ENCODE data around the gene ADAM19.

Gene ADAM19

DNA sequence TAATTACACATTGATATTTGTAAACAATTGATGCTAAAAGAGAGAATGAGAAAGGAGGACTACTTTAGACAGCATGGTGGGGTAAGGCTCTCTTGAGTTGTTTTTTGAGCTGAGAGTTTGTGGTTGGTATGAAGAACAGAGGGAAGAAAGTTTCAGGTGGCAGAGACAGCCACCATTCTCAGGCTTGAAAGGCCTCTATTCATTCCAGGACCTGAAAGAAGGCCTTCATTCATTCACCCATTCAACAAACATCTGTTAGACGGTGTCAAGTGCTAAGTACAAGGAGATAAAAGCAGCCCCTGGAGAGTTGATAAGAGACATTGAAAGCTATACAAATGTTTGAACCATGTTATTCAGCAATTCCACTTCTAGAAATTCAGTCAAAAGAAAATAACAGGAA lies 21.7 kb upstream of the ADAM19 start:
- no peak for DNase-seq

- DNase-seq = no peak
These were observed 20.9 kb upstream of the ADAM19 start for GRCh38 chr5:157596487-157596886.

DNA sequence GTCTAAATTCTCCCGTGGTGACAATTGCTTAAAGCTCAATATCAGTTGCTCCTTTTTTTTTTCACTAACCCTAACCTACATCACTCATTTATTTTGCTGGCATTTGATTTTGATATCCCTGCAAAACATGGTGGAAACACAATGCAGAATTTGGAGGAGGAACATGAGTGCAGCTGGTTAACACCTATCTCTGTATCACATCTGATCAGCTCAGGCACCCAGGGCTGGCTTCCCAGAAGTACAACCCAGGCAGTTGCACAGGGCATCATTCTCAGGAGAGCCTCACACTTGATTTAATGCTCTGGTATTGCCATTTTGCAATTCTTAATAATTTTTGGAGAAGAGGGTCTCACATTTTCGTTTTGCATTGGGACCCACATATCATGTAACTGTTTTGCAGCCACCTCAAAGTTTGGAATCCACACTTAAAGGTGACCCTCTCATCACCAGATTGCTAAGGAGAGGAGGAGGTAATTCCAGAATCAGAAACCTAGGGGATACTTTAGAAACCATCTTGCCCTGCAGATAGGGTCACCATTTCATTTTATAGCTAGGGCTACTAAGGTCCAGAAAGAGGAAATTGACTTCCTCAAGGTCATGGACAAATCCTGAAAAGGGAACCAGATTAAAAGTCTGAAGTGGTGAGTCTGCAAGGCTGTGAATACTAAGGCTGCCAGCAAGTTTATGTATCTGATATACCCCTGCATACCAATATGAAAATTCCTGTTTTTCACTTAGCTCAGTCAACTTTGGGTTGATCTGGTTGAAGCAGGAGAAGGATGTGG lies 19.3 kb upstream of the ADAM19 start:
- DNase-seq = no peak

- no peak for DNase-seq
These were observed 18.7 kb upstream of the ADAM19 start for GRCh38 chr5:157594257-157594656.

- no peak for DNase-seq
These were observed 17.6 kb upstream of the ADAM19 start for GRCh38 chr5:157593052-157593757.

GRCh38 chr5:157592594-157592993 lies 17.0 kb upstream of the ADAM19 start:
- DNase-seq = no peak

- no peak for DNase-seq
These were observed 14.9 kb upstream of the ADAM19 start for GRCh38 chr5:157590478-157590877.

DNA sequence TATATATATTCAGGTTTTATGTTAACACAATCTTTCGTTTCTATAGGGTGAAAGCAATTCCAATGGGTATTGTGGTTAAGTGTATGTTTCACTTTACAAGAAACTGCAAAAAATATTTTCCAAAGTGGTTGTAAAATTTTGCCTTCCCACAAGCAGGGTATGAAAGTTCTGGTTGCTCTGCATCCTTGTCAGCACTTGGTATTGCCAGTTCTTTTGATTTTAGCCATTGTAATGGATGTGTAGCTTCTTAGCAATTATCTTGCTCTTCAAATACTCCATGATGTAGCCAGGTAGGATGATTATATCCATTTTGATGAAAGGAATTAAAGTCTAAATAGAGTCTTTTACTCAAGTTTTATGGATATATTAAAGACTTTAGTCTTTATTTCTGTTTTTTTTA lies 9.1 kb upstream of the ADAM19 start:
- no peak for DNase-seq

GRCh38 chr5:157582731-157583620 lies 7.4 kb upstream of the ADAM19 start:
- no peak for DNase-seq

- DNase-seq = no peak
These were observed 6.3 kb upstream of the ADAM19 start for GRCh38 chr5:157581901-157582300.

DNA sequence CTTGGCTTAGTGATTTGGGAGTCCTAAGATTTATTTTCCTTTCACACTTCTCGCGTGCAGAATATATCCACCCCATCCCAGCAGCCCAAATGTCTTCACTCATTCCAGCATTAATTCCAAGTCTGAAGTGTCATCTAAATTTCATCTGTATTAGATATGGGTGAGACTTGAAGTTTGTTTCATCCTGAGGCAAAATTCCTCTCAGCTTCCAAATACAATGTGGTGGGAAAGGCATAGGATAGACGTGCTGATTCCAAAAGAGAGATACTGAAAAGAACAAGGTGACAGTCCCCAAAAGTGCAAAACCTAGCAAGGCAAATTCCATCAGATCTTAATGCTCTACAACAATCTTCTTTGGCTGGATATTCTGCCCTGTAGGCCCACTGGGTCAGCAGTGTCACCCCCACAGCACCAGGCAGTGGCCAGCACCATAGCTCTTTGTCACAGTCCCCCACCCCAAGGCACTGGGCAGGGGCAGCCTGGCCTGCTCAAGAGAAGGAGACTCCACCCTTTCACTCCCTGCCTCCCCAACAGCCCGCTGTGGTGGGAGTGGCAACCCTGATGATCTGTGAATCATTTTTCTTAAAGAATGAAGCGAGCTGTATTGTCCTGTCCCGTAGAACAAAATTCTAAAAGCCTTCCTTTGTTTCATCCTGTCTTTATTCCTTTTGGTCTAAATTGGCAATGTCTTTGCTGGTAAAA lies 2.7 kb upstream of the ADAM19 start:
- DNase-seq = no peak

GRCh38 chr5:157576678-157577077 lies 1.1 kb upstream of the ADAM19 start:
- no peak for DNase-seq

- peak in 11 of 58 donors; percentile 18 to 53 (median 41) for DNase-seq
These were observed 857 bp downstream of the ADAM19 start for GRCh38 chr5:157574456-157575380.

GRCh38 chr5:157571357-157571827 lies 4.2 kb downstream of the ADAM19 start:
- DNase-seq = peak in 19 of 58 donors; percentile 8 to 59 (median 34)

DNA sequence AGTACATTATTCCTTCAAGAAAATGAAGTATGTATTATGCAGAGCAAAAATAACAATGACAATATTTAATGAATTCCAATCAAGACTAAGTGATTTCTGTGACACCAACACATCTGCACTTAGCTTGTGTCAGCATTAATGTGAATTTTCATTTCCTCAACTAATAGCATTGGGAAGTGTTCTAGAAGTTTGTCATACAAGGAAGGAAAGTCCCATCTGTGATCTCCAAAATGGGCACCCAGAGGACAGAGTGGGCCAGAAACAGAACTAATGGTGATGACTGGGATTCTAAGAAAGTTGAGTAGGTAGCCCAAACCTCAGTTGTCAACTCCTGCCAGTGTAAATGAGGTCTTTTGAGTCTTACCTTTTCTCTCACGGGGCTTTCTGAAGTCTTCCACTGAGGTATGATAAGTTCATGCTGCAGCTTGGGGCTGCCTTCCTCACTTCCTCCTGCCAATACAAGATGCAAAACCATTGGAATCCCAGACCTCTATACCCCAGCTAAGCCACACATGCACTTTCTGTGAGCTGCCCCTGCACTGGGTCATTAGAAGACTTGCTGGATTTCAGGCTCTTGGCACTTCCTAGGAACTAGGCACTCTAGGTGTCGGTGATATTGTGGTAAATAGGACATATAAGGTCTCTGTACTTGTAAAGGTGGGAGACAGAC lies 4.9 kb downstream of the ADAM19 start:
- DNase-seq = no peak

DNA sequence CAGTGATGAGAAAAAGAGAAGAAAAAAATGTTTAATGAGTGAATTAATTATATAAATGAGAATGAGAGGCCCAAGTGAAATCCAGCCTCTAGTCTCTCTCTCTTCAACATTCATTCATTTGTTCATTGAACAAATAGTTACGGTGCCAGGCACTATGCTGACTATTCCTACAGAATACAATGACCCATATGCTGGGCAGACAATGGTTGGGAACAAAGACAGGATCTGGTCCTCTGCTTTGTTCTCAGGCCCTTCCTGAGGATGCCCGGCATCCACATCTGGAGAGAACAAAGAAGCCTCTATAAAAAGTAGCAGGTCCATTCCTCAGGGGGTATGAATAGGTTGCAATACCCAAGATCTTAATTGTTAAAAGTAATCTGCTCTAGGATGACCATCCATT lies 6.9 kb downstream of the ADAM19 start:
- DNase-seq = peak in 26 of 58 donors; percentile 7 to 83 (median 44)

DNA sequence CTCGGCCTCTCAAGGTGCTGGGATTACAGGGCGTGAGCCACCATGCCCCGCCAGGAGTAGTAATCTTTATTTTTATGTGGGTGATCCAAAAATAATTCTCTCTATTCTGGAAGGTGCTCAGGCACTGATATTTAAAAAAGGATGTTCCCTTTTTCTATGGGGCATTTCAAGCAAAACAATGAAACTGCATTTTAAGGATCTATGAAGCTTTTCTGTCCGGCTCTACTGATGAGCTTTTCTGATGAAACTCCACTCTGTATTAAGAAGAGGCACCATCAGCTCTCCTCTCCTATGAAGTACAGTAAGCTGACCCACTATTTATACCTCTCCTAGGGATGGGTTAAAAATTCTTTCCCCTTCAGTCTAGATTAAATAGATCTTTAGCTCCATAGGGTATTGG lies 7.4 kb downstream of the ADAM19 start:
- no peak for DNase-seq

GRCh38 chr5:157566902-157567489 lies 8.6 kb downstream of the ADAM19 start:
- DNase-seq = no peak
